Loucy (cell line): ENCODE data around the gene KRT76.

Source experiments
- H2AFZ ChIP-seq: fragments of 200-600 bp; sonication (generic); 2 replicates; pipeline ENCODE4 v1.6.0; 2016; ENCODE audit warnings: antibody characterized with exemption, mild to moderate bottlenecking, low read length, moderate library complexity
- H3F3A ChIP-seq: fragments of 200-600 bp; 2 replicates; pipeline ENCODE4 v1.6.0; 2016; ENCODE audit warnings: antibody characterized with exemption, low read depth, mild to moderate bottlenecking
- H3K27me3 ChIP-seq: fragments of 200-600 bp; sonication (generic); 2 replicates; pipeline ENCODE4 v1.6.1; 2014; ENCODE audit warnings: low read length, mild to moderate bottlenecking; ENCODE audit not compliant: insufficient read depth, poor library complexity, severe bottlenecking
- H3K36me3 ChIP-seq: fragments of 200-600 bp; sonication (generic); 2 replicates; pipeline ENCODE4 v1.6.1; 2016; ENCODE audit warnings: low read length; ENCODE audit not compliant: insufficient read depth
- H3K4me1 ChIP-seq: fragments of 200-600 bp; sonication (generic); 2 replicates; pipeline ENCODE4 v1.5.1; 2014; ENCODE audit warnings: low read length, mild to moderate bottlenecking; ENCODE audit not compliant: insufficient read depth, poor library complexity, severe bottlenecking
- H3K4me2 ChIP-seq: fragments of 200-600 bp; sonication (generic); 2 replicates; pipeline ENCODE4 v1.6.0; 2014; ENCODE audit warnings: antibody characterized with exemption, low read length, low read depth, mild to moderate bottlenecking; ENCODE audit not compliant: poor library complexity, severe bottlenecking
- H3K4me3 ChIP-seq: fragments of 200-600 bp; sonication (generic); 2 replicates; pipeline ENCODE4 v1.5.1; 2014; ENCODE audit warnings: low read length, mild to moderate bottlenecking, mixed read lengths; ENCODE audit not compliant: poor library complexity, severe bottlenecking
- H3K79me2 ChIP-seq: fragments of 200-600 bp; sonication (generic); 2 replicates; pipeline ENCODE4 v1.6.1; 2014; ENCODE audit warnings: low read length; ENCODE audit not compliant: insufficient read depth
- H3K9ac ChIP-seq: fragments of 200-600 bp; sonication (generic); 2 replicates; pipeline ENCODE4 v1.6.0; 2014; ENCODE audit warnings: mild to moderate bottlenecking, low read depth, low read length, moderate library complexity; ENCODE audit not compliant: poor library complexity, severe bottlenecking
- H3K9me2 ChIP-seq: fragments of 200-600 bp; sonication (generic); replicated peaks from 2 replicates; pipeline ENCODE4 v1.6.1; 2016; ENCODE audit warnings: low read depth, low read length, mixed read lengths
- H3K9me3 ChIP-seq: fragments of 200-600 bp; sonication (generic); 2 replicates; pipeline ENCODE4 v1.6.1; 2014; ENCODE audit warnings: mild to moderate bottlenecking, antibody characterized with exemption, low read length, low read depth; ENCODE audit not compliant: insufficient read depth
- H4K20me1 ChIP-seq: fragments of 200-600 bp; sonication (generic); 2 replicates; pipeline ENCODE4 v1.6.0; 2014; ENCODE audit warnings: antibody characterized with exemption, low read length, mild to moderate bottlenecking; ENCODE audit not compliant: insufficient read depth, poor library complexity, severe bottlenecking
- CTCF ChIP-seq: fragments of 200-600 bp; sonication (generic); conservative IDR thresholded peaks from 2 replicates; pipeline ENCODE4 v1.5.1; 2014; ENCODE audit warnings: mild to moderate bottlenecking, antibody characterized with exemption, low read length
- EZH2phosphoT487 ChIP-seq: fragments of 200-600 bp; IDR thresholded peaks from 2 replicates; pipeline ENCODE4 v1.6.1; 2018; ENCODE audit warnings: antibody characterized with exemption, mild to moderate bottlenecking, moderate library complexity, borderline replicate concordance

Gene KRT76

GRCh38 chr12:52779914-52780313 lies 2.8 kb upstream of the KRT76 start:
- Histone ChIP-seq H3K4me2 (no peak overlapping the region), H3K9me2 (no peaks in the 10 kb centered on the region), H2AFZ (no peak overlapping the region), H4K20me1 (no peaks in the 10 kb centered on the region), H3K79me2 (no peaks in the 10 kb centered on the region), H3K27me3 (no peaks in the 10 kb centered on the region), H3K4me3 (no peak overlapping the region), H3K36me3 (no peaks in the 10 kb centered on the region), H3K4me1 (no peaks in the 10 kb centered on the region), H3F3A (no peaks in the 10 kb centered on the region), H3K9ac (no peak overlapping the region), H3K9me3 (no peaks in the 10 kb centered on the region)
- TF ChIP-seq EZH2phosphoT487 (no peak), CTCF (no peak)

DNA sequence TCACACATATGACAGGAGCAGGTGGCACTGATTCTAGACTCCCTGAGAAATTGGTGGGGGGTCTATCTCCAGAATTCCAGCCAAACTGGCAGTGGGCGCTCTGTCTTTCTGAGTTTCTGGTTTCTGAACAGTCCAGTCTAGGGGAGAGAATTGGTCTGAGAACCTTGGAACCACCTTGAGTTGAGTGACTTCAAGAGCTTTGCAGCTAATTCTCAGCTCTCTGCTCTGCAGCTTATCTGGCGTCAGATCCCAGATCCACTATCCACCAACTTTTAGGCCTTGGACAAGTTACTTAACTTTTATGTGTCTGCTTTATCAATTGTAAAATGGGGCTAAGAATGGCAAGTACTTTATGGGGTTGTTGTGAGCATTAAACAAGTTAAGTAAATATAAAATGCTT lies 1.7 kb upstream of the KRT76 start:
- no peaks in the 10 kb centered on the region for H3K79me2 ChIP-seq
- H3K9me3 ChIP-seq: no peaks in the 10 kb centered on the region
- no peak overlapping the region for H2AFZ ChIP-seq
- H4K20me1 ChIP-seq: no peaks in the 10 kb centered on the region
- H3K4me3 ChIP-seq: no peak overlapping the region
- no peaks in the 10 kb centered on the region for H3K9me2 ChIP-seq
- H3F3A ChIP-seq: no peaks in the 10 kb centered on the region
- H3K36me3 ChIP-seq: no peaks in the 10 kb centered on the region
- TF ChIP-seq CTCF (no peak), EZH2phosphoT487 (no peak)
- H3K4me2 ChIP-seq: no peak overlapping the region
- no peaks in the 10 kb centered on the region for H3K27me3 ChIP-seq
- no peaks in the 10 kb centered on the region for H3K4me1 ChIP-seq
- no peak overlapping the region for H3K9ac ChIP-seq

DNA sequence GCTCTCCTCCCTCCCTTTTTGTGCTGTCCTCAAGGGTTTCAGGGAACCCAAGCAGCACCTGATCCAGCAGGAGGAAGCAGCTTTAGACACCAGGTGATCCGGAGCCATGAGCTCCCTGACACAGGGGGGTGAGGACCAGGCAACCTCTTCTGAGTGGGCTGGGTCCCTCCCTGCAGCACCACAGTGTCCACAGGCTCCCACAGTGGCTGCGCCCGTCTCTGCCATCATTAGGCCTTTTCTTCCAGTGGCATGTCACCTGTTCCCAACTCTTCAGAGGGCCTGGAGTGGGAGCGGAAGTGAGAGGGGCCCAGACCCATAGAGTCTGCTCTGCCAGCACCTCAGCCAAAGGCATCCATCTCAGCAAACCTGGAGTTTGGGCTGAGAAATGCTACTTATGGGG lies 421 bp upstream of the KRT76 start:
- no peaks in the 10 kb centered on the region for H3K27me3 ChIP-seq
- no peaks in the 10 kb centered on the region for H3K9me2 ChIP-seq
- H3K9me3 ChIP-seq: no peaks in the 10 kb centered on the region
- H3K79me2 ChIP-seq: no peaks in the 10 kb centered on the region
- H3K4me1 ChIP-seq: no peaks in the 10 kb centered on the region
- no peaks in the 10 kb centered on the region for H4K20me1 ChIP-seq
- H3F3A ChIP-seq: no peaks in the 10 kb centered on the region
- H3K4me3 ChIP-seq: no peak overlapping the region
- H2AFZ ChIP-seq: no peak overlapping the region
- H3K4me2 ChIP-seq: no peak overlapping the region
- TF ChIP-seq EZH2phosphoT487 (no peak), CTCF (no peak)
- H3K9ac ChIP-seq: no peak overlapping the region
- no peaks in the 10 kb centered on the region for H3K36me3 ChIP-seq
